Vagina (tissue), 2 donors: Measurements from ENCODE around the gene UBE2E2.

Source experiments
- CTCF ChIP-seq, 3 experiments: fragments of 450-650 bp in 2 of 3; fragments of 200-600 bp in 1 of 3; sonication (generic) in 1 of 3; IDR thresholded peaks; one replicate each; pipeline ENCODE4 v1.5.1; 2017 to 2019; ENCODE audit warnings: antibody characterized with exemption in 3 of 3, mild to moderate bottlenecking in 2 of 3, moderate library complexity in 2 of 3
- POLR2A ChIP-seq, 2 donors: fragments of 450-650 bp; IDR thresholded peaks; one replicate each; pipeline ENCODE4 v1.6.1; 2017; ENCODE audit warnings: antibody characterized with exemption in 2 of 2, mild to moderate bottlenecking in 2 of 2, moderate library complexity in 2 of 2

- TF ChIP-seq CTCF (IDR thresholded peaks at IDR 0.05) (no peak), POLR2A (IDR thresholded peaks at IDR 0.05) (no peak)
Measured at GRCh38 chr3:23540600-23540999, 337.5 kb downstream of the UBE2E2 start.
